ENCODE measurements around the gene JAG2. TPM values are rescaled to one million over a fixed set of nuclear protein-coding genes. Genes with fewer than 3 reads are reported as not detected.

Gene JAG2
- total RNA-seq, 1 experiment from 2014 or later: 12.2 TPM

GRCh38 chr14:105118646-105119407, 49.7 kb downstream of the JAG2 start:
- Mint-ChIP-seq H3K27ac (no peak overlapping the region), H3K4me3 (no peak overlapping the region)
- POLR2A ChIA-PET: interaction anchor here (0.6 kb wide), 1 partner anchor 97 kb away, joined by 3 read pairs; no protein-coding TSS in a partner anchor

More at GRCh38 chr14:105118646-105119407, 49.7 kb downstream of the JAG2 start:
- TF ChIP-seq, protein P1, sequence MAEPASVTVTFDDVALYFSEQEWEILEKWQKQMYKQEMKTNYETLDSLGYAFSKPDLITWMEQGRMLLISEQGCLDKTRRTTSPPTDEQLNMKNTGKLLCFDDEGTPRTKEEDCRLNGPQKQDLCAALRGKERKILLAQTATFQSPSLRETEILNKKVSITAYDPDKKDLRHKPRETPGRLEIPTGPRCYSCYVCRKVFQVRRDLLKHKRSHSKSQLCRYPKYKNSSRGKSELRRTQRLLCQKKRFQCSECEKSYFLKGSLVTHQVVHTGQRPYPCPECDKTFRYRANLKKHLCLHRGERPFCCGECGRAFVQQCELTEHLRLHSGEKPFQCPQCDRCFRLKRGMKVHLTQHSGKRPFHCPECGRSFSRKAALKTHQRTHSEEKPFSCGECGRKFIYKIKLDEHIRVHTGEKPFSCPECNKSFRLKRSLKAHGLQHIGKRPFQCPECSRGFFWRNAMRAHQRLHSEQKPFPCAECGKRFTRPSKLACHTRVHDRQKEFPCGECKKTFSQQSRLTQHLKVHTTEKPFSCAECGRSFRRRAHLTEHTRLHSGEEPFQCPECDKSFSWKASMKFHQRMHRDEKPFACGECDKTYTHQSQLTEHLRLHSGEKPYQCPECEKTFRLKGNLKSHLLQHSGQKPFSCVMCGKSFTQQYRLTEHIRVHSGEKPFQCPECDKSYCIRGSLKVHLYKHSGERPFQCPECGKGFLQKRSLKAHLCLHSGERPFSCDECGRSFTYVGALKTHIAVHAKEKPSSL (CRISPR knock-in tag; conservative IDR thresholded peaks at IDR 0.05): no peak
- TF ChIP-seq ZNF671 (CRISPR knock-in tag; IDR thresholded peaks at IDR 0.05): no peak
- TF ChIP-seq E2F4 (CRISPR knock-in tag; IDR thresholded peaks at IDR 0.05; ENCODE audit: borderline replicate concordance, low read depth): no peak
- no peak for TF ChIP-seq ZNF396 (CRISPR knock-in tag; IDR thresholded peaks at IDR 0.05; ENCODE audit: borderline replicate concordance)
- TF ChIP-seq NR2C2 (CRISPR knock-in tag; IDR thresholded peaks at IDR 0.05): no peak
- no peak for TF ChIP-seq RORB (CRISPR knock-in tag; IDR thresholded peaks at IDR 0.05)
- TF ChIP-seq KAT7 (CRISPR knock-in tag; IDR thresholded peaks at IDR 0.05; ENCODE audit: borderline replicate concordance): no peak
- TF ChIP-seq, protein P2, sequence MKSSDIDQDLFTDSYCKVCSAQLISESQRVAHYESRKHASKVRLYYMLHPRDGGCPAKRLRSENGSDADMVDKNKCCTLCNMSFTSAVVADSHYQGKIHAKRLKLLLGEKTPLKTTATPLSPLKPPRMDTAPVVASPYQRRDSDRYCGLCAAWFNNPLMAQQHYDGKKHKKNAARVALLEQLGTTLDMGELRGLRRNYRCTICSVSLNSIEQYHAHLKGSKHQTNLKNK (CRISPR knock-in tag; IDR thresholded peaks at IDR 0.05): no peak
- no peak for TF ChIP-seq ZBTB21 (CRISPR knock-in tag; IDR thresholded peaks at IDR 0.05; ENCODE audit: borderline replicate concordance)
- TF ChIP-seq TEAD4 (CRISPR knock-in tag; IDR thresholded peaks at IDR 0.05): no peak
- TF ChIP-seq ELF4 (CRISPR knock-in tag; IDR thresholded peaks at IDR 0.05; ENCODE audit: low read depth): no peak
- TF ChIP-seq NR1H2 (CRISPR knock-in tag; IDR thresholded peaks at IDR 0.05): no peak
- TF ChIP-seq, protein P3, sequence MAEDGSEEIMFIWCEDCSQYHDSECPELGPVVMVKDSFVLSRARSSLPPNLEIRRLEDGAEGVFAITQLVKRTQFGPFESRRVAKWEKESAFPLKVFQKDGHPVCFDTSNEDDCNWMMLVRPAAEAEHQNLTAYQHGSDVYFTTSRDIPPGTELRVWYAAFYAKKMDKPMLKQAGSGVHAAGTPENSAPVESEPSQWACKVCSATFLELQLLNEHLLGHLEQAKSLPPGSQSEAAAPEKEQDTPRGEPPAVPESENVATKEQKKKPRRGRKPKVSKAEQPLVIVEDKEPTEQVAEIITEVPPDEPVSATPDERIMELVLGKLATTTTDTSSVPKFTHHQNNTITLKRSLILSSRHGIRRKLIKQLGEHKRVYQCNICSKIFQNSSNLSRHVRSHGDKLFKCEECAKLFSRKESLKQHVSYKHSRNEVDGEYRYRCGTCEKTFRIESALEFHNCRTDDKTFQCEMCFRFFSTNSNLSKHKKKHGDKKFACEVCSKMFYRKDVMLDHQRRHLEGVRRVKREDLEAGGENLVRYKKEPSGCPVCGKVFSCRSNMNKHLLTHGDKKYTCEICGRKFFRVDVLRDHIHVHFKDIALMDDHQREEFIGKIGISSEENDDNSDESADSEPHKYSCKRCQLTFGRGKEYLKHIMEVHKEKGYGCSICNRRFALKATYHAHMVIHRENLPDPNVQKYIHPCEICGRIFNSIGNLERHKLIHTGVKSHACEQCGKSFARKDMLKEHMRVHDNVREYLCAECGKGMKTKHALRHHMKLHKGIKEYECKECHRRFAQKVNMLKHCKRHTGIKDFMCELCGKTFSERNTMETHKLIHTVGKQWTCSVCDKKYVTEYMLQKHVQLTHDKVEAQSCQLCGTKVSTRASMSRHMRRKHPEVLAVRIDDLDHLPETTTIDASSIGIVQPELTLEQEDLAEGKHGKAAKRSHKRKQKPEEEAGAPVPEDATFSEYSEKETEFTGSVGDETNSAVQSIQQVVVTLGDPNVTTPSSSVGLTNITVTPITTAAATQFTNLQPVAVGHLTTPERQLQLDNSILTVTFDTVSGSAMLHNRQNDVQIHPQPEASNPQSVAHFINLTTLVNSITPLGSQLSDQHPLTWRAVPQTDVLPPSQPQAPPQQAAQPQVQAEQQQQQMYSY (CRISPR knock-in tag; IDR thresholded peaks at IDR 0.05): no peak
- TF ChIP-seq ZNF138 (CRISPR knock-in tag; conservative IDR thresholded peaks at IDR 0.05): no peak
- TF ChIP-seq E2F5 (CRISPR knock-in tag; IDR thresholded peaks at IDR 0.05): no peak
- no peak for TF ChIP-seq IRF2 (CRISPR knock-in tag; IDR thresholded peaks at IDR 0.05; ENCODE audit: borderline replicate concordance, low read depth)
- no peak for TF ChIP-seq ATF6 (CRISPR knock-in tag; IDR thresholded peaks at IDR 0.05)
- TF ChIP-seq, protein P4, sequence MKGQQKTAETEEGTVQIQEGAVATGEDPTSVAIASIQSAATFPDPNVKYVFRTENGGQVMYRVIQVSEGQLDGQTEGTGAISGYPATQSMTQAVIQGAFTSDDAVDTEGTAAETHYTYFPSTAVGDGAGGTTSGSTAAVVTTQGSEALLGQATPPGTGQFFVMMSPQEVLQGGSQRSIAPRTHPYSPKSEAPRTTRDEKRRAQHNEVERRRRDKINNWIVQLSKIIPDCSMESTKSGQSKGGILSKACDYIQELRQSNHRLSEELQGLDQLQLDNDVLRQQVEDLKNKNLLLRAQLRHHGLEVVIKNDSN (CRISPR knock-in tag; IDR thresholded peaks at IDR 0.05): no peak
- TF ChIP-seq SP1 (CRISPR knock-in tag; conservative IDR thresholded peaks at IDR 0.05): no peak
- TF ChIP-seq IRF1 (CRISPR knock-in tag; IDR thresholded peaks at IDR 0.05): no peak
- CTCF ChIA-PET: interaction anchor here (1.0 kb wide), 1 partner anchor 362 kb away, joined by 3 read pairs; no protein-coding TSS in a partner anchor
- peaks cover 12% of the 10 kb centered on the region for H3K27me3 Mint-ChIP-seq (ENCODE audit: low read depth)
- DNase-seq (ENCODE audit: low spot score): no peak
- H3K9me3 Mint-ChIP-seq: peaks cover 32% of the 10 kb centered on the region
- H3K4me1 Mint-ChIP-seq: no peaks in the 10 kb centered on the region
- ATAC-seq: no peak
- H3K36me3 Mint-ChIP-seq: peaks cover 11% of the 10 kb centered on the region

All from WTC11 (cell line).